HG03460 (cell line): ENCODE data around the gene GRIN2A.

Experiments used
- ATAC-seq: cut with Tn5 transposase; IDR thresholded peaks from one replicate; pipeline ENCODE4 v1.9.1; 2021; ENCODE audit not compliant: unreplicated experiment

The GRIN2A gene

DNA sequence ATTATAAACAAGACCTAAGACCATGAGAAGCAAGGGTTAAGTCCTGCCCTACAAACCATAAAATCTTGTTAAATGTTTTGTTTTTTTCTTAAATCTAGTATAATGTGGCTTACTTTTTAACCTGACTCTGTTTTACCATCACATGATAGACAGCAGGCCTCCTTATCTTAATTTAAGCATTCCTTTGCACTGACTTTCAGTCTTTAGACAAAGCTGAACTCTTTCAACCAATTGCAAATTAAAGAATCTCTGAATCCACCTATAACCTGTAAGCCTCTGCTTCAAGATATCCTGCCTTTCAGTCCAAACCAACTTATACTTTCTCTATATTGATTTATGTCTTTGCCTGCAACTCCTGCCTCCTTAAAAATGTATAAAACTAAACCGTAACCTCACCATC, 478.5 kb downstream of the GRIN2A start:
- no peak for ATAC-seq
